H1 (cell line): Measurements from ENCODE around the gene LRATD1. TPM values are rescaled to one million over a fixed set of nuclear protein-coding genes. Genes with fewer than 3 reads are reported as not detected.

Experiments
- CTCF ChIA-PET: fragments of 300-600 bp; sonication (Branson Sonifier 250); formaldehyde crosslinking; loops from one replicate; lab custom pipeline; 2021; ENCODE audit not compliant: partially characterized antibody; lab: Charles Lee
- POLR2A ChIA-PET: fragments of 300-600 bp; sonication (Branson Sonifier 250); formaldehyde crosslinking; loops from one replicate; lab custom pipeline; 2021; ENCODE audit warnings: inconsistent platforms; ENCODE audit not compliant: partially characterized antibody; lab: Charles Lee
- DNase-seq, 2 experiments: peaks; one replicate each; pipeline versions ENCODE4 v3.0.0 to v3.0.0-alpha.2; 2010 to 2022; ENCODE audit warnings: low spot score in 2 of 2, low read depth in 1 of 2, mixed read lengths in 1 of 2
- FAIRE-seq: peaks from 2 replicates; lab custom pipeline; 2011; peaks lifted over from hg19 to GRCh38; lab: Jason Lieb, UNC
- H2AFZ ChIP-seq: 2 replicates; pipeline ENCODE4 v1.8.1; 2012; ENCODE audit warnings: low read length, inconsistent platforms
- H2AK5ac ChIP-seq: 2 replicates; pipeline ENCODE4 v1.6.1; 2013; ENCODE audit warnings: low read depth, low read length
- H2BK120ac ChIP-seq: replicated peaks from 2 replicates; pipeline ENCODE3; 2013; ENCODE audit warnings: low read depth, low read length, inconsistent platforms
- H2BK12ac ChIP-seq: 2 replicates; pipeline ENCODE4 v1.6.1; 2013; ENCODE audit warnings: low read depth, low read length
- H2BK15ac ChIP-seq: 2 replicates; pipeline ENCODE4 v1.6.1; 2013; ENCODE audit warnings: low read length
- H2BK20ac ChIP-seq: 2 replicates; pipeline ENCODE4 v1.6.1; 2013; ENCODE audit warnings: low read length
- H2BK5ac ChIP-seq: 2 replicates; pipeline ENCODE4 v1.6.1; 2013; ENCODE audit warnings: low read depth, low read length
- H3K14ac ChIP-seq: 2 replicates; pipeline ENCODE4 v1.6.1; 2013; ENCODE audit warnings: inconsistent platforms; ENCODE audit not compliant: insufficient read length
- H3K18ac ChIP-seq: 2 replicates; pipeline ENCODE4 v1.6.1; 2013; ENCODE audit warnings: low read length; ENCODE audit errors: extremely low read depth
- H3K23ac ChIP-seq: 2 replicates; pipeline ENCODE4 v1.6.1; 2013; ENCODE audit warnings: inconsistent platforms; ENCODE audit not compliant: insufficient read length
- H3K23me2 ChIP-seq: 2 replicates; pipeline ENCODE4 v1.6.1; 2013; ENCODE audit warnings: low read depth, low read length
- H3K27ac ChIP-seq: 2 replicates; pipeline ENCODE4 v1.6.1; 2011; ENCODE audit warnings: low read depth, low read length, inconsistent platforms
- H3K27me3 ChIP-seq, 4 experiments: replicated peaks in 1 of 4; 1 replicate in 1 of 4; 2 replicates in 3 of 4; pipeline versions ENCODE4 v1.6.1 to v1.8.1; 2011 to 2013; ENCODE audit warnings: low read length in 3 of 4, mild to moderate bottlenecking in 3 of 4, inconsistent platforms in 2 of 4, mixed read lengths in 2 of 4, moderate library complexity in 1 of 4; ENCODE audit not compliant: control insufficient read depth in 3 of 4, insufficient read depth in 3 of 4; ENCODE audit errors: extremely low read depth in 1 of 4
- H3K36me3 ChIP-seq, 4 experiments: 2 replicates each; pipeline versions ENCODE4 v1.6.1 to v1.8.1; 2011 to 2013; ENCODE audit warnings: mild to moderate bottlenecking in 4 of 4, low read length in 3 of 4, moderate library complexity in 2 of 4, control low read depth in 1 of 4, inconsistent platforms in 1 of 4; ENCODE audit not compliant: insufficient read depth in 4 of 4, control insufficient read depth in 2 of 4
- H3K4ac ChIP-seq: replicated peaks from 2 replicates; pipeline ENCODE3; 2013; ENCODE audit warnings: low read length, low read depth, mixed read lengths, inconsistent platforms; ENCODE audit not compliant: insufficient read length
- H3K4me1 ChIP-seq, 4 experiments: replicated peaks in 1 of 4; 1 replicate in 1 of 4; 2 replicates in 3 of 4; pipeline versions ENCODE4 v1.6.1 to v1.8.1; 2011 to 2013; ENCODE audit warnings: low read length in 3 of 4, inconsistent platforms in 2 of 4, mixed read lengths in 1 of 4; ENCODE audit not compliant: insufficient read depth in 4 of 4, control insufficient read depth in 3 of 4
- H3K4me2 ChIP-seq, 2 experiments: 2 replicates each; pipeline versions ENCODE4 v1.6.1 to v1.8.1; 2011 to 2013; ENCODE audit warnings: low read depth in 2 of 2, low read length in 2 of 2, control low read depth in 1 of 2, inconsistent platforms in 1 of 2, mild to moderate bottlenecking in 1 of 2; ENCODE audit not compliant: insufficient read depth in 1 of 2
- H3K4me3 ChIP-seq, 4 experiments: fragments of 200-600, 300-600 bp in 1 of 4; sonication (generic), shearing (Covaris generic), sonication (Bioruptor Twin) in 1 of 4; 2 replicates each; pipeline versions ENCODE4 v1.5.1 to v1.8.1; 2011 to 2016; ENCODE audit warnings: low read length in 4 of 4, low read depth in 3 of 4, control low read depth in 2 of 4, inconsistent platforms in 2 of 4, mild to moderate bottlenecking in 2 of 4, mixed read lengths in 1 of 4, moderate library complexity in 1 of 4; ENCODE audit not compliant: insufficient read depth in 2 of 4; ENCODE audit errors: extremely low read depth in 1 of 4
- H3K56ac ChIP-seq: replicated peaks from 2 replicates; pipeline ENCODE3; 2013; ENCODE audit warnings: low read depth, mild to moderate bottlenecking, mixed read lengths, low read length, inconsistent platforms; ENCODE audit not compliant: insufficient read length
- H3K79me1 ChIP-seq: 2 replicates; pipeline ENCODE4 v1.6.1; 2013; ENCODE audit warnings: low read depth, low read length, control low read depth
- H3K79me2 ChIP-seq, 2 experiments: 2 replicates each; pipeline versions ENCODE4 v1.6.1 to v1.8.1; 2012 to 2013; ENCODE audit warnings: low read length in 2 of 2, mild to moderate bottlenecking in 2 of 2, inconsistent platforms in 1 of 2; ENCODE audit not compliant: insufficient read depth in 2 of 2, control insufficient read depth in 1 of 2
- H3K9ac ChIP-seq, 4 experiments: replicated peaks in 1 of 4; 1 replicate in 1 of 4; 2 replicates in 3 of 4; pipeline versions ENCODE4 v1.6.1 to v1.8.1; 2011 to 2013; ENCODE audit warnings: low read depth in 3 of 4, low read length in 3 of 4, control low read depth in 2 of 4, mild to moderate bottlenecking in 2 of 4, moderate library complexity in 2 of 4, inconsistent platforms in 1 of 4; ENCODE audit errors: extremely low read depth in 1 of 4
- H3K9me3 ChIP-seq, 2 experiments: 2 replicates each; pipeline versions ENCODE4 v1.6.1 to v1.8.1; 2012 to 2013; ENCODE audit warnings: mild to moderate bottlenecking in 2 of 2, moderate library complexity in 2 of 2, control low read depth in 1 of 2, inconsistent platforms in 1 of 2, low read depth in 1 of 2, low read length in 1 of 2, mixed read lengths in 1 of 2; ENCODE audit not compliant: insufficient read depth in 2 of 2
- H4K20me1 ChIP-seq, 2 experiments: replicated peaks in 1 of 2; 2 replicates each; pipeline versions ENCODE3 to v1.8.1; 2011 to 2013; ENCODE audit warnings: inconsistent platforms in 2 of 2, low read length in 2 of 2, mild to moderate bottlenecking in 1 of 2; ENCODE audit not compliant: insufficient read depth in 2 of 2, control insufficient read depth in 1 of 2
- H4K5ac ChIP-seq: 2 replicates; pipeline ENCODE4 v1.6.1; 2013; ENCODE audit warnings: low read length, low read depth, mixed read lengths, inconsistent platforms; ENCODE audit not compliant: insufficient read length
- H4K8ac ChIP-seq: 2 replicates; pipeline ENCODE4 v1.8.0; 2013; ENCODE audit warnings: mild to moderate bottlenecking, moderate library complexity, low read length, inconsistent platforms; ENCODE audit not compliant: insufficient read depth; ENCODE audit errors: extremely low read depth
- H4K91ac ChIP-seq: replicated peaks from 2 replicates; pipeline ENCODE3; 2013; ENCODE audit warnings: low read length, mixed read lengths, inconsistent platforms; ENCODE audit not compliant: insufficient read length
- CBX5 ChIP-seq: fragments of 300-800, 300-1000 bp; sonication (generic); IDR thresholded peaks from 2 replicates; pipeline ENCODE4 v1.7.1; 2016; ENCODE audit warnings: antibody characterized with exemption, low read length, low read depth
- GABPA ChIP-seq: IDR thresholded peaks from 2 replicates; pipeline ENCODE4 v1.6.1; 2011; ENCODE audit warnings: mild to moderate bottlenecking, low read length, moderate library complexity, borderline replicate concordance; ENCODE audit not compliant: insufficient read depth
- RFX5 ChIP-seq: IDR thresholded peaks from 2 replicates; pipeline ENCODE4 v1.6.1; 2011; ENCODE audit warnings: low read depth, low read length, improper control_type of control experiment, borderline replicate concordance
- SIX5 ChIP-seq: IDR thresholded peaks from 2 replicates; pipeline ENCODE4 v1.6.1; 2011; ENCODE audit warnings: mild to moderate bottlenecking, low read depth, low read length
- SP2 ChIP-seq: IDR thresholded peaks from 2 replicates; pipeline ENCODE4 v1.6.1; 2012; ENCODE audit warnings: mild to moderate bottlenecking, low read length, inconsistent platforms
- TEAD4 ChIP-seq: IDR thresholded peaks from 2 replicates; pipeline ENCODE4 v1.6.1; 2012; ENCODE audit warnings: low read depth, low read length, inconsistent platforms, mixed read lengths
- WGBS, 2 experiments: shearing (Covaris generic) in 1 of 2; methylation state at CpG; one replicate each; pipeline versions ENCODE4 v1.1.6 to v1.1.7; 2013 to 2015; ENCODE audit warnings: low lambda C conversion rate in 2 of 2, mixed read lengths in 2 of 2, inconsistent platforms in 1 of 2, low coverage in 1 of 2, missing lambda C conversion rate in 1 of 2; ENCODE audit not compliant: insufficient replicate concordance in 2 of 2, insufficient coverage in 1 of 2, insufficient read length in 1 of 2; ENCODE audit errors: extremely low coverage in 1 of 2, missing lambda C conversion rate in 1 of 2; 5-methylcytosine and 5-hydroxymethylcytosine counted together
- polyA plus RNA-seq, 7 experiments: library from polyadenylated mRNA; depleted of rRNA in 3 of 7; stranded (reverse) in 5 of 7; unstranded in 2 of 7; fragments of >200 nt in 5 of 7; fragments of 200-250 nt in 2 of 7; gene quantifications; 1 replicate in 5 of 7; 2 replicates in 1 of 7; 4 replicates in 1 of 7; pipeline versions ENCODE4 v1.2.1 to v1.2.3, GENCODE V29; 2011 to 2013; ENCODE audit warnings: missing spikeins in 2 of 7, mixed read lengths in 2 of 7
- total RNA-seq: library from RNA; stranded (reverse); fragmentation: NEBNext Ultra II Directional; extraction: Animal tissue kit (Norgen Biotek cat#: 25700); gene quantifications from 2 replicates; pipeline ENCODE4 v1.2.1, GENCODE V29; 2021
- TF ChIP-seq, protein P1 (sequence below): IDR thresholded peaks from 2 replicates; pipeline ENCODE4 v1.6.1; 2011; ENCODE audit warnings: low read depth, mild to moderate bottlenecking, low read length; ENCODE audit not compliant: insufficient read depth

Gene LRATD1
- total and polyA plus RNA-seq, 2 of the 8 experiments (the other 6 are each of a cell fraction or from before 2014, with no cell fraction given) = 1.2 to 2.3 TPM

DNA sequence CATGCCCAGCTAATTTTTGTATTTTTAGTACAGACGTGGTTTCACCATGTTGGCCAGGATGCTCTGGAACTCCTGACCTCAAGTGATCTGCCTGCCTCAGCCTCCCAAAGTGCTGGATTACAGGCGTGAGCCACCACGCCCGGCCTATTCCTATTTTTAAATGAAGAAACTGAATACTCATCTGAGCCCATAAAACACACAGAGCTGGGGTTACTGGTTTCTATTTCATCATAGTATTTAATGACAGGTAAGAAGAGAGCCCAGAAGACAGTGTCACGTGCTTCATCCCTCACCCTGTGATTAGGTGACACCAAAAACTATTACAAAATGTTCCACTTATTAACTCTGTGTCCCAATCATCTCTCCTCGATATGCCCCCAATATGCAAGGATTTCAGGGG is 15.6 kb upstream of the LRATD1 start:
- no peaks in the 10 kb centered on the region for H4K20me1 ChIP-seq
- no peaks in the 10 kb centered on the region for H3K4me1 ChIP-seq
- no peak overlapping the region for H3K27ac ChIP-seq
- no peaks in the 10 kb centered on the region for H3K9me3 ChIP-seq
- H3K18ac ChIP-seq = no peak overlapping the region
- H3K9ac ChIP-seq = no peak overlapping the region
- H4K8ac ChIP-seq = no peak overlapping the region
- H4K5ac ChIP-seq = no peak overlapping the region
- no peaks in the 10 kb centered on the region for H3K36me3 ChIP-seq
- no peak overlapping the region for H3K4me2 ChIP-seq
- H2AFZ ChIP-seq = no peak overlapping the region
- no peak overlapping the region for H4K91ac ChIP-seq
- ChIA-PET POLR2A (no interaction called here), CTCF (no interaction called here)
- no peaks in the 10 kb centered on the region for H3K79me1 ChIP-seq
- FAIRE-seq (no peak), DNase-seq (no peak)
- H3K27me3 ChIP-seq = no peaks in the 10 kb centered on the region
- WGBS, 2 experiments = 91% methylated on average over 6 of the region's 6 CpGs; no CpG with 5 or more reads in 1 of the 2 experiments
- H3K23me2 ChIP-seq = no peaks in the 10 kb centered on the region
- no peak overlapping the region for H3K4me3 ChIP-seq
- H2AK5ac ChIP-seq = no peak overlapping the region
- H2BK12ac ChIP-seq = no peak overlapping the region
- no peak overlapping the region for H2BK15ac ChIP-seq
- H2BK5ac ChIP-seq = no peak overlapping the region
- no peak overlapping the region for H3K14ac ChIP-seq
- H2BK20ac ChIP-seq = no peak overlapping the region
- no peak overlapping the region for H3K4ac ChIP-seq
- no peak overlapping the region for H3K23ac ChIP-seq
- no peak overlapping the region for H3K56ac ChIP-seq
- no peaks in the 10 kb centered on the region for H3K79me2 ChIP-seq
- H2BK120ac ChIP-seq = no peak overlapping the region
- TF ChIP-seq RFX5 (no peak), CBX5 (no peak), SP2 (no peak), TEAD4 (no peak), GABPA (no peak), SIX5 (no peak)
- TF ChIP-seq, protein P1, sequence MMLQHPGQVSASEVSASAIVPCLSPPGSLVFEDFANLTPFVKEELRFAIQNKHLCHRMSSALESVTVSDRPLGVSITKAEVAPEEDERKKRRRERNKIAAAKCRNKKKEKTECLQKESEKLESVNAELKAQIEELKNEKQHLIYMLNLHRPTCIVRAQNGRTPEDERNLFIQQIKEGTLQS = no peak
